Fibroblast of gingiva (primary cell): ENCODE results near the gene JADE2.
"Not testable (repeated sequence)": the region's sequence is repeated elsewhere in the genome, so short reads cannot be mapped to it uniquely, and the experiment has no call there.

Experiments
- DNase-seq: peaks from one replicate; pipeline ENCODE4 v3.0.0-alpha.2; 2011; ENCODE audit warnings: low read depth

JADE2 gene

DNA sequence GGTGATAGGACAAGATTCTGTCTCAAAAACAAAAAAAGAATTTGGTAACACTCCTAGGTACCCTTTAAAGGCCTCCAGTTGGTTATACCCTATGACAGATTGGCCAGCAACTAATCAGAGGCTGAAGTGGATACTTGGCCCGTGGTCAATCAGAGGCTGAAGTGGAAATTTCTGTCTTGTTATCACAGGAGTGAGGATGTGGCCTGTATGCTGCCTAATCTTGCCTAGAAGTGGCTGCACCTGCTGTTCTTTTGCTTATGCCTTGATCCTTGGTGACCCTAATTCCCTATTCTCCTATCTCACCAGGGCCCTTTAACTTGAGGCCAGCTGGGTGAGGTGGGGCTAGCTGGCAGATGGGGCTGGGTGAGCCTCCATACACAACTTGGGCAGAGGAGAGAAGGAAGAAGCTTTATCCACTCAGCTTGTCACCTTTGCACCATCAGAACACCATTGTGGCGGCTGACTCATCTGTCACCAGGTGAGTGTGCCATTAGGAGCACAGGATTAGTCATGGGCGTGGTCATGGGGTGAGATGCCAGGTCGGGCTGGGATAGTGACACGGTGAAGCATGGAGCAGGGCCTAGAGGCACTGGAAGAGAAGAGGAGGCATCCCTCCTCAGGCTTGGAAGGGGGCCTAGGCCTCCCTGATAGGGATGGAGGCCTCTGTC, 65.7 kb downstream of the JADE2 start:
- no peak for DNase-seq

DNA sequence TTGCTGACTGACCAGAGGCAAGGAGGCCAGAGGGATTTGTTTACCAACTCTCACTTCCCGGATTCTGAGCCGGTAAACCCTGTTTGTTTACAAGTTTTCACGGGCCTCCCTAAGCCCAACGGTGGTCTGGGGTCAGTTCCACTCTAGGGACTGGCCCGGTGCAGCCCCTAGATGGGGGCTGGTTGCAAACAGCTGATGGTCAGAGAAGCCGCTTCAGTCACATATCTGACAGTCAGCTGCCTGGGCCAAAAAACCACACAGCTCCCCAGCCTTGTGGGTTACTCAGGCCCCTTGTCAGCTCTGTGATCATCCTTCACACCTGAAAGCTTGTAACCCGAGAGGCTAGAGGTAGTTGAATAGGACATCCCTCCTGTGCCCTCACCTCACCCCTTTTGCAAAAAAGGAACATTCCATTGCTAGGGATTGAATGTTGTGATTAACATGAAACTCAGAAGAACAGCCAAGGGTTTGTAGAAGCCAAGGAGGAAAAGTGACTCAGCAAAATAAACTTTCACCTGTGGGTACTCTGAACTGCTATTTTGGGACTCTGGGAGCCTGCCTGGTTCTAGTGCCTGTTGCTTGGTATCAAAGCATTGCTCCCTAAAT, 66.8 kb downstream of the JADE2 start:
- DNase-seq: peak; percentile 26

DNA sequence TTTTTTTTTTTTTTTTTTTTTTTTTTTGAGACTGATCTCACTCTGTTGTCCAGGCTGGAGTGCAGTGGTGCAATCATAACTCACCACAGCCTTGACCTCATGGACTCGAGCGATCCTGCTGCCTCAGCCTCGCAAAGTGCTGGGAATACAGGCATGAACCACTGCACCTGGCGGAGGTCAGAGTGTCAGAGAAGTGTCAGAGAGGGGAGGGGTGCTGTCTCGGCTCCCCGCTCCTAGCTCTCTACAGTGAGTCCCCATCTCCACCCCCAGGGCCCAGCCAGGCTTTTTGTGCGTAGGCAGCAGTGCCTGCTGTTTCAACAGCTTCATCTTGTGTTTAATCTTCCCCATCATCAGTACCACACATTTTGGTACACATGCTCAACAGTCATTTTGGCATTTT, 68.9 kb downstream of the JADE2 start:
- no peak for DNase-seq

DNA sequence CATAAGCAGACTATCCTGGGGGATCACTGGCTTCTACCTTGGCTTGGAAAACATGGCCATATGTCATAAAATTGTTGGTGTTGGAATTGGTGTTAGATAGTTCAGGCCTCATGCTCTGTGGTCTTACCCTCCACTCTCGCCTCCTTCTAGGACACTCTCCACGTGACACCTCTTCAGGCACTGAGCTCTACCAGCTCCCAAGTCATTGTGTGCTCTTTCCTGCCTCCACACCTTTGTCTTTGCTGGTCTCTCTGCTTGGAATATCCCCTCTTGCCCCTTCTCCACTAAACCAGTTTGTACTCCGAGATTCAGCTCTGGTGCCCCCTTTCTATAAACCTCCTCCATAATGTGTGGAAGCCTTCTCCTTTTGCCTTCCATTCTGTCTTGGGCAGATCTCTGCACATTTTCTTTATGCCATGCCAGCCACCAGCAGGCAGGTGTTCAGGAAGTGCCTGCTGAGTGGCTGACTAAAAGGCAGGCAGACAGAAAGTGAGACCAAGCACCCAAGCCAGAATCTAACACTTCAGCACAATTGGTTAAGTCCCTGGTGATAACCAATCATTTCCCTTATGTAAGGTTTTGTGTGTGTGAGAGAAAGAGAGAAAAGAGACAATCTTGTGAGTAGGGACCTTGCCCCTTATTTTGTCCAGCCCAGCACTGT, 69.5 kb downstream of the JADE2 start:
- no peak for DNase-seq

DNA sequence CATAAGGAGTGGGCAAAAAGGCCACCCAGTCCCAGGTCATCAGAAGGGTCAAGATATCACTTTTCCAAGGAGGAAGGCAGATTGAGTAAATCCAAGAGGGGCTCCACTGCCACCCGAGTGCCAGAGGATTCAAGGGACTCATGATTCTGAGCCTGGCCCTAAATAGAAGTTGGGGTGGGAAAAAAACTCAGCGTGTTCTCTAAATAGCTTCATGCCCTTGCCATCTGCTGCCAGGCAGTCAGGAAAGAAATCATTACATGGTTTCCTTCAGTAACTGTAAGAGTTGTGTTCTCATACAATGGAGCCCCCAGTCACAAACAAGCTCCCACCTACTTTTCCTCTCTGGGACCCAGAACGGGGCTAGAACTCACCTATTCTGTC, 70.0 kb downstream of the JADE2 start:
- DNase-seq: no peak

DNA sequence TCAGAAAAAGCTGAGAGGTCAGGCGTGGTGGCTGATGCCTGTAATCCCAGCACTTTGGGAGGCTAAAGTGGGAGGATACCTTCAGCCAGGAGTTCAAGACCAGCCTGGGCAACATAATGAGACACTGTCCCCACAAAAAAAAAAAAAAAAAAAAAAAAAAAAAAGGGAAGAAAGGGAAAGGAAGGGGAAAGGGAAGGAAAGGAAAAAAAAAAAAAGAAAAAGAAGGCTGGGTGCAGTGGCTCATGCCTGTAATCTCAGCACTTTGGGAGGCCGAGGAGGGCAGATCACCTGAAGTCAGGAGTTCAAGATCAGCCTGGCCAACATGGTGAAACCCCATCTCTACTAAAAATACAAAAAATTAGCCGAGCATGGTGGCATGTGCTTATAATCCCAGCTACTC, 74.3 kb downstream of the JADE2 start:
- not testable (repeated sequence) for DNase-seq

DNA sequence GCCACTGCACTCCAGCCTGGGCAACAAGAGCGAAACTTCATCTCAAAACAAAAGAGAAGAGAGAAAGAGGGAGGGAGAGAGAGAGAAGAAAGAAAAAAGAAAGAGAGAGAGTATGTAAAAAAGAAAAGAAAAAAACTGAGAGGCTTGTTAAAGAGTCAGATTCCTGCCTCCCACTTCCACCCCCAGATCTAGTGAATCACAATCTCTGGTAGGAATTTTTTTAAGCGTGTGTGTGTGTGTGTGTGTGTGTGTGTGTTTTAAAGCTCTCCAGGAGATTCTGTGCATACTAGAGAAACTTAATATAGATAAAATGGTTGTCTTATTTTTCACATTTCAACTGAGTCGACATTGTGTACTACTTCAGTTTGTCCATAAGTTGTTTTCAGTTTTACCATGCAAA, 75.1 kb downstream of the JADE2 start:
- peak; percentile 32 for DNase-seq

DNA sequence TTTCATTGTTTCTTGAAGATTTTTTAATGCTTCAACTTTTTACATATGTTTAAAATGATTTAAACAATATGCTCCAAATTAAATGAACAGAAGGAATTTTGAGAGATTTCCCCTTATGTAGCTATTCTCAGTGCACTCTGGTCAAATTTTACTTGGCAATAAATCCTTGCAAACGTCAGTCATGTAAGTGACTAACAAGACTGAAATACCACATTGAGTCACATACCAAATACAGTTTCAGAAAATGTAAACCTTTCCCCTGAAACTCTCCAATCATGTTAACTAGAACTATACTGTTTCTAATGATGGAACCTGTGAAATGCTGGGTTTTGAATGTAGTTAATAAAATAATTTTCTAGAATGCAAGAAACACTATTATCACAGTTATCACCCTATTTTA, 77.6 kb downstream of the JADE2 start:
- peak; percentile 55 for DNase-seq

DNA sequence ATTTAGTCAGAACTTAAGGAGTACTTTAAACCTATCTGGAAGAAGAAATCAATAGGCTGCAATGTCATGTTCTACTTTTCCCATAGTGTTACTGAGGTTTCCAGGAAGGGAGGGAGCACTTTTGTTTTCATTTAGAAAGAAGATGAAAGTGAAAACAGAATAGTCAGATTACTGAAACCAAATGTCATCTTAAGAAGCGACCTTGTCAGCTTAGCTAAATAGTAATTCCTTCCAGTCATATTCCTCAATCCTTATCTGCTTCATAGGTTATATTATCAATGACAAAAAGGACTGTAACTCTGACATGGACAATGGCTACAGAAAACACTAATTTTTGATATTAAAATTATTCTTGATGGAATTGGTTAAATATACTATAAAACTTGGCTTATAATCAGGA, 79.4 kb downstream of the JADE2 start:
- DNase-seq: no peak

DNA sequence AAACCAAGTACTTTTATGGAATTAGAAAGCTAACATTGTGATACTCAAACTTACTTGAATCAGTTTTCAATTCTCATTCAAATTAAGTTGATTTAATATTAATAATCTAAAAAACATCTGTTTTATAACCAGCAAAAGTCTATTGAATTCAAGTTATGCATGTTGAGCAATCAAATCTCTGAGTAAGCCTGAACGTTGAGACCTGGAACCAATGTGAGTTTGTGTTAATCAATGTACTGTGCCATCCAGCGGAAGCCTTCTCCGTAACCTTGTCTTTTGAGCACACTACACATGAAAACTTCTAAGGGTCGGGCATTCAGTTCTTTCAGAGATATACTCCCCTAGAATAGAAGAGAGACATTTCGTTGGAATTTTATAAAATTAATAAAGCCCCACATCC, 81.3 kb downstream of the JADE2 start:
- peak; percentile 34 for DNase-seq

DNA sequence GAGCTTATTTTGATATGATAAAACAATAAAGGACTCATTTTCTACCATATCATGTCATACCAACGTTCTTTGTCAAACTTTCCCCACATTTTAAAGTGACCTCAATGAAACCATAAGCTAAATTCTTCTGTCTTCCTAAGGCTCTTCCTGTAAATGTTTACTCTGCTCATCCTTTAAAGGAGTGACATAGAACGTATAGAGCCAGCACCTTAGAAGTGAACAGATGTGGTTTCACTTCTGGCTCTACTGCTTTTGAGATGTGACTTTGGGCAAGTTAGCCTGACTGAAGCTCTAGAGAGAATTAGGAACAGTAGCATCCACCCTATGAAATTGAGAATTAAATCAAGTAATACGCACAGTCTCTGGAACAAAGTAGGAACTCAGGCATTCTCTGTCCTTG, 83.1 kb downstream of the JADE2 start:
- no peak for DNase-seq

DNA sequence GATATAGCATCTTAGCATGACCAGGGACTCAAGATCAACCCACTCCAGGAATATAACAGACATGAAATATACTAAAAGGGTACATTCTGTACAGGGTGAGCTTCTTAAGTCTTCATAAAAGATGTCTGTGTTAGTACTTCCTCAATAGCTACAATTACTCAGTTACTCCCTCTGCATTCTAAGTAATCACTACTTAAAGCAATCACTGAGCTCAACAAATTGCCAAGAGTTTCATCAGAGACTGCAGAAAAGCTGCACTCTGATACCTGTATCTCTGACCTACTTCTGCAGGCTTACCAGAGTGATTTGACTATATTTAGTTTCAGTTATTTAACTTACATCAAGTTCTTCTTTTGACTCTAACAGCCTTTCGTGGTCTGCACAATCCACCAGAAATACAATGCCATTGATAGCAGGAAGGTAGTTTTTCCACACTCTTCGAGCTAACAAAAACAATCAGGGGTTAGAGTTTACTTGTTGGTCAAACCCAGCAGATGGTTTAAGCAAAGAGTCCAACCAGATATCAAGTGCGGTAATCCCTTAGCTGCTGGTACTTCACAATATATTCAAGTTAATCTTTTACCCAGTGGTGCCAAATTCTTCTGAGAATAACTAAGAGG, 83.9 kb downstream of the JADE2 start:
- no peak for DNase-seq

DNA sequence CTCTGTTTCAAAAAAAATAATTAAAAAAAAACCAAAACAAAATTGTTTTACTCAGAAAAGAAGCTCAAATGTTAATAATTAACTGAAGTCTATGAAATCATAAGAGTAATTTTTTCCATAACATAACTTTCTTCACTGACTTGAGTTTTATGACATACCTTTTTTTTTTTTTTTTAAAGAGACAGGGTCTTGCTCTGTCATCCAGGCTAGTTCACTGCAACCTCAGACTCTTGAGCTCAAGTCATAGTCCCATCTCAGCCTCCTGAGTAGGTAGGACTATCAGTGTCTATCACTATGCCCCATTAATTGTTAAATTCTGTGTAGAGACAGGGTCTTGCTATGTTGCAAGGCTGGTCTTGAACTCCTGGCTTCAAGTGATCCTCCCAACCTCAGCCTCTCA, 85.3 kb downstream of the JADE2 start:
- peak; percentile 21 for DNase-seq

DNA sequence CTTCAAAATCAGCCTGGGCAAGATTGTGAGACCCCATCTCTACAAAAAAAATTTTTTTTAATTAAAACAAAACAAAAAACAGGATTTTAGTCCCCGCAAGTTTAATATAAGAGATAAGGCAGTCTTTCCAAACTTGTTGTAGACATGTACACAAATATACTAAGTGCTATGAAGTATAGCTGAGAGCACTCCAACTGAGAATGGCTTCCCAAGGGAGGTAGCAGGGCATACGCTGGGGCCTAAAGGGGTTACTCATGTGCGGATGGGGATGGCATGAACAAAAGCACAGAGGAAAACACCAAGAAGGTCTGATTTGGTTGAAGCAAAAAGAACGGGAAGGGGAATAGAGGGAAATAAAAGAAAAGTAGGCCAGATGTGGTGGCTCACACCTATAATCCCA, 86.0 kb downstream of the JADE2 start:
- no peak for DNase-seq

DNA sequence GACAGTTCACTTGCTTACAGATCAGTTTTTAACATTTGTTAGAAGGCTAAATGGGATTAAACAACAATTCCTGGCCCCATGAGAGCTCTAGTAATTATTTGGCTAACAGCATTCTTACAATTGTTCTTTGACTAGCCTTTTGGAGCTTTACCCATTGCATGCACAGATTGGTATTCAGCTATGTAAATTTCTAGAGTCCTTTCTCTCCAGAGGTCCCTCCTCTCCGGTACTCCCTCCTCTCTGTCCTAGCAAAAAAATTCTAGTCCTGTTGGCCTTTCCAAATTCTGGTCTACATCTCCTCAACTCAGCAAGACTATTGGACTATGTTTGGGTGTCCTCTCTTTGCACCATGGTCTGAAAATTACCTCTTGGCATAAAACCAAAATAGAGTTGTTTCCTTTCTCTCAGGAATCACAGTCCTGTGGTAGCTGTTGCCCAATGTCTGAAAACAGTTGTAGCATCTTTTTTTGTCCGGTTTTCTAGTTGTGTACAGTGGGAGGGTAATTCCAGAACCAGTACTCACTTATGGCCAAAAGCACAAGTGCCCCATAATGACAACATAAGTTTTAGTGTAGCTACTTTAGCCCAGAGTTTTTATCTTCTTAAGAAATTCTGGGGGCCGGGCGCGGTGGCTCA, 89.1 kb downstream of the JADE2 start:
- DNase-seq: no peak

DNA sequence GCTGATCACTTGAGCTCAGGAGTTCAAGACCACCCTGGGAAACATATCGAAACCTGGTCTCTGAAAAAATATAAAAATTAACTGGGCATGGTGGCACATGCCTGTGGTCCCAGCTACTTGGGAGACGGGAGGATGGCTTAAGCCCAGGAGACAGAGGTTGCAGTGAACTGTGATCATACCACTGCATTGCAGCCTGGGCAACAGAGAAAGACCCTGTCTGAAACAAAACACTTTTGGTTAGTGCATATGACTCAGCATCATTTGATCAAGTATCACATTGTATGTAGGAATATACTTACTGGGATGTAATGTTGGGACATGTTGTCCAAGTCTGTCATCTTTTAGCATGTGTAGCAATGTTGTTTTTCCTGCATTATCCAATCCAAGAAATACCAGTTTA, 95.2 kb downstream of the JADE2 start:
- DNase-seq: peak; percentile 2

DNA sequence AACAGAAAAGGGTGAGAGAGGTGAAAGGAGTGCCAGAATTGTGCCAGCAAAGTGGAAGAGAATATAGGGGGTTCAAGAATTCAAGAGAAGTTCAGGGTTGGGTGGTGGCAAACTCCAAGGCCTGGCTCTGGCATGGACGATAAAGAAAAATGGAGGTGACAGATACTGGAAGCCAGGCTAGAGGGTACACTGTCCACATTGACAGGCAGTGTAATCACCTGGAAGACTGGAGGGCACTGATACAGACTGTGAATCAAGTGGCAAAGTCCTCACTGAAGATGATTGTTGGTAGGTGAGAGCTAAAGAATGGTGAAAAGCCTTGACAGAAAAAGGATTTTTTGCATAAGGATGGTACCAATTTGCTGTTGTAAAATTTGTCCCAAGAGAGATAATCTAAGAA, 100.1 kb downstream of the JADE2 start:
- no peak for DNase-seq

DNA sequence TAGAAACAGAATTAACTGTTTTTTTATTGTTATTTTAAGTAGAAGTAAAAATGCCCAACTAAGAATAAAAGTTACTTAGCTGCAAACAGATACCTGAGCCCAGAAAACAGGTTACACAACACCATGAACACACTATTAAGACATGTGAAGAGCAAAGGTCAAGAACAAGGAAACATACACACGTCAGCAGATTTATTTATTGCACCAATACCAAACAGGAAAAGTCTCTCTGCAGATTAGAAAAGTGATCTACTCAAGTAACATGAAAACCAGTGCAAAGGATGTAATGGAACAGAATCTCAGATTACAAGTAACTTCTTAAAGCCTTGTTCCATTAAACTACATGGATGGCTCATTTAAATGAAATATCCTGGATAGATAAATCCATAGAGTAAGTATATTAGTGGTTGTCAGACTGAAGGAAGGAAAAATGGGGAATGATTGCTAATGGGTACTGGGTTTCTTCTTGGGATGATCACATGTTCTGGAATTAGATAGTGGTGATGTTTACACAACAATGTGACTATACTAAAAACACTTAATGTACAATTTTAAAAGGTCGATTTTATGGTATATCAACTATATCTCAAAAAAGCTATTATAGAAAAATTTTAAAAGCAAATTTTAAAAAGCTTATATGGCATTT, 101.0 kb downstream of the JADE2 start:
- peak; percentile 98 for DNase-seq
